ENCODE measurements around the gene SCFD2. TPM values are rescaled to one million over a fixed set of nuclear protein-coding genes. Genes with fewer than 3 reads are reported as not detected.

SCFD2 gene
- polyA plus RNA-seq, 1 donor from 2014 or later = 17.2 TPM

- Mint-ChIP-seq H3K27me3 (no peaks in the 10 kb centered on the region), H3K4me3 (no peak overlapping the region), H3K27ac (no peak overlapping the region)
These were observed 383.5 kb downstream of the SCFD2 start for GRCh38 chr4:52982255-52982945.

GRCh38 chr4:52979821-52980590 lies 385.9 kb downstream of the SCFD2 start:
- Mint-ChIP-seq H3K36me3 (peaks cover 10% of the 10 kb centered on the region), H3K27ac (no peak overlapping the region)

More at GRCh38 chr4:52982255-52982945, 383.5 kb downstream of the SCFD2 start:
- Mint-ChIP-seq H3K36me3 (peaks cover 6% of the 10 kb centered on the region), H3K4me1 (no peaks in the 10 kb centered on the region), H3K9me3 (no peaks in the 10 kb centered on the region)

GRCh38 chr4:52979020-52979419 lies 386.8 kb downstream of the SCFD2 start:
- Mint-ChIP-seq H3K27me3 (no peaks in the 10 kb centered on the region), H3K9me3 (peaks cover 0 to 2% (median 0%) of the 10 kb centered on the region in 3 donors), H3K36me3 (peaks cover 10% of the 10 kb centered on the region), H3K4me3 (no peak overlapping the region), H3K4me1 (no peaks in the 10 kb centered on the region), H3K27ac (peak overlapping the region in 1 of 3 donors; percentile 41)

More at GRCh38 chr4:52979821-52980590, 385.9 kb downstream of the SCFD2 start:
- no peaks in the 10 kb centered on the region for H3K4me1 Mint-ChIP-seq
- H3K4me3 Mint-ChIP-seq = no peak overlapping the region
- H3K9me3 Mint-ChIP-seq = peaks cover 0 to 2% (median 0%) of the 10 kb centered on the region in 3 donors
- H3K27me3 Mint-ChIP-seq = no peaks in the 10 kb centered on the region

- Mint-ChIP-seq H3K9me3 (peaks cover 0 to 2% (median 0%) of the 10 kb centered on the region in 3 donors), H3K27ac (no peak overlapping the region), H3K4me3 (no peak overlapping the region), H3K4me1 (no peaks in the 10 kb centered on the region), H3K36me3 (peaks cover 10% of the 10 kb centered on the region), H3K27me3 (no peaks in the 10 kb centered on the region)
These were observed 388.6 kb downstream of the SCFD2 start for GRCh38 chr4:52977252-52977651.

- Mint-ChIP-seq H3K27ac (no peak overlapping the region), H3K27me3 (no peaks in the 10 kb centered on the region), H3K9me3 (peaks cover 0 to 2% (median 1%) of the 10 kb centered on the region in 3 donors), H3K36me3 (peaks cover 13% of the 10 kb centered on the region), H3K4me1 (no peaks in the 10 kb centered on the region), H3K4me3 (no peak overlapping the region)
These were observed 389.2 kb downstream of the SCFD2 start for GRCh38 chr4:52976523-52977230.

- peaks cover 0 to 3% (median 0%) of the 10 kb centered on the region in 3 donors for H3K9me3 Mint-ChIP-seq
These were observed 397.2 kb downstream of the SCFD2 start for GRCh38 chr4:52968691-52969090.

GRCh38 chr4:52968241-52968640 lies 397.6 kb downstream of the SCFD2 start:
- Mint-ChIP-seq H3K4me1 (no peaks in the 10 kb centered on the region), H3K9me3 (peaks cover 0 to 3% (median 0%) of the 10 kb centered on the region in 3 donors), H3K36me3 (peaks cover 6% of the 10 kb centered on the region), H3K4me3 (no peak overlapping the region), H3K27ac (no peak overlapping the region), H3K27me3 (no peaks in the 10 kb centered on the region)

More at GRCh38 chr4:52968691-52969090, 397.2 kb downstream of the SCFD2 start:
- Mint-ChIP-seq H3K4me3 (no peak overlapping the region), H3K36me3 (peaks cover 6% of the 10 kb centered on the region), H3K4me1 (no peaks in the 10 kb centered on the region), H3K27me3 (no peaks in the 10 kb centered on the region), H3K27ac (no peak overlapping the region)

- Mint-ChIP-seq H3K4me3 (no peak overlapping the region), H3K36me3 (peaks cover 4% of the 10 kb centered on the region), H3K27me3 (no peaks in the 10 kb centered on the region), H3K4me1 (no peaks in the 10 kb centered on the region), H3K27ac (no peak overlapping the region), H3K9me3 (peaks cover 0 to 1% (median 0%) of the 10 kb centered on the region in 3 donors)
These were observed 399.1 kb downstream of the SCFD2 start for GRCh38 chr4:52966781-52967180.

GRCh38 chr4:52966172-52966571 lies 399.7 kb downstream of the SCFD2 start:
- peaks cover 0 to 1% (median 0%) of the 10 kb centered on the region in 3 donors for H3K9me3 Mint-ChIP-seq
- H3K4me3 Mint-ChIP-seq = no peak overlapping the region
- no peaks in the 10 kb centered on the region for H3K4me1 Mint-ChIP-seq
- H3K36me3 Mint-ChIP-seq = peaks cover 6% of the 10 kb centered on the region
- peak overlapping the region in 1 of 3 donors; percentile 76 for H3K27ac Mint-ChIP-seq
- H3K27me3 Mint-ChIP-seq = no peaks in the 10 kb centered on the region

- Mint-ChIP-seq H3K27ac (no peak overlapping the region), H3K36me3 (peaks cover 8% of the 10 kb centered on the region), H3K27me3 (no peaks in the 10 kb centered on the region), H3K4me3 (no peak overlapping the region), H3K9me3 (peaks cover 0 to 1% (median 0%) of the 10 kb centered on the region in 3 donors), H3K4me1 (no peaks in the 10 kb centered on the region)
These were observed 401.2 kb downstream of the SCFD2 start for GRCh38 chr4:52964561-52965101.

- Mint-ChIP-seq H3K4me3 (no peak overlapping the region), H3K27me3 (no peaks in the 10 kb centered on the region), H3K4me1 (no peaks in the 10 kb centered on the region), H3K36me3 (peaks cover 8% of the 10 kb centered on the region), H3K9me3 (peaks cover 0 to 1% (median 0%) of the 10 kb centered on the region in 3 donors), H3K27ac (no peak overlapping the region)
These were observed 401.9 kb downstream of the SCFD2 start for GRCh38 chr4:52964011-52964410.

- Mint-ChIP-seq H3K4me3 (no peak overlapping the region), H3K36me3 (peaks cover 8% of the 10 kb centered on the region), H3K4me1 (no peaks in the 10 kb centered on the region), H3K27me3 (no peaks in the 10 kb centered on the region), H3K9me3 (peaks cover 0 to 1% (median 0%) of the 10 kb centered on the region in 3 donors), H3K27ac (no peak overlapping the region)
These were observed 403.1 kb downstream of the SCFD2 start for GRCh38 chr4:52962721-52963120.

GRCh38 chr4:52961666-52962412 lies 404.0 kb downstream of the SCFD2 start:
- no peaks in the 10 kb centered on the region for H3K27me3 Mint-ChIP-seq
- H3K4me1 Mint-ChIP-seq = no peaks in the 10 kb centered on the region
- H3K27ac Mint-ChIP-seq = peak overlapping the region in 1 of 3 donors; percentile 0
- no peaks in the 10 kb centered on the region for H3K9me3 Mint-ChIP-seq
- H3K4me3 Mint-ChIP-seq = peak overlapping the region in 1 of 4 donors; percentile 3
- peaks cover 6% of the 10 kb centered on the region for H3K36me3 Mint-ChIP-seq

- Mint-ChIP-seq H3K36me3 (peaks cover 6% of the 10 kb centered on the region), H3K4me3 (no peak overlapping the region), H3K4me1 (no peaks in the 10 kb centered on the region), H3K9me3 (no peaks in the 10 kb centered on the region), H3K27ac (no peak overlapping the region), H3K27me3 (no peaks in the 10 kb centered on the region)
These were observed 406.3 kb downstream of the SCFD2 start for GRCh38 chr4:52959541-52959940.
